Measurements from ENCODE around the gene FTL. TPM values are rescaled to one million over a fixed set of nuclear protein-coding genes. Genes with fewer than 3 reads are reported as not detected.

Gene FTL
- total and polyA plus RNA-seq, 2 experiments from 2014 or later = 8,878 to 15,987 TPM

- H4K20me1 ChIP-seq (ENCODE audit: insufficient read depth, poor library complexity, severe bottlenecking) = no peaks in the 10 kb centered on the region
- H3K9me2 ChIP-seq (replicated peaks; ENCODE audit: insufficient read depth) = no peaks in the 10 kb centered on the region
- H3K4me1 ChIP-seq (ENCODE audit: insufficient read depth) = no peaks in the 10 kb centered on the region
- H3K9me3 ChIP-seq (ENCODE audit: low read depth) = no peaks in the 10 kb centered on the region
- WGBS (ENCODE audit: low lambda C conversion rate, missing lambda C conversion rate) = 66% methylated on average over 3 of the region's 3 CpGs
- H3K27me3 ChIP-seq = no peaks in the 10 kb centered on the region
- no peaks in the 10 kb centered on the region for H3K36me3 ChIP-seq (replicated peaks; ENCODE audit: insufficient read depth, low read depth)
- peaks cover 3% of the 10 kb centered on the region for H3K79me2 ChIP-seq
- TF ChIP-seq, protein P1, sequence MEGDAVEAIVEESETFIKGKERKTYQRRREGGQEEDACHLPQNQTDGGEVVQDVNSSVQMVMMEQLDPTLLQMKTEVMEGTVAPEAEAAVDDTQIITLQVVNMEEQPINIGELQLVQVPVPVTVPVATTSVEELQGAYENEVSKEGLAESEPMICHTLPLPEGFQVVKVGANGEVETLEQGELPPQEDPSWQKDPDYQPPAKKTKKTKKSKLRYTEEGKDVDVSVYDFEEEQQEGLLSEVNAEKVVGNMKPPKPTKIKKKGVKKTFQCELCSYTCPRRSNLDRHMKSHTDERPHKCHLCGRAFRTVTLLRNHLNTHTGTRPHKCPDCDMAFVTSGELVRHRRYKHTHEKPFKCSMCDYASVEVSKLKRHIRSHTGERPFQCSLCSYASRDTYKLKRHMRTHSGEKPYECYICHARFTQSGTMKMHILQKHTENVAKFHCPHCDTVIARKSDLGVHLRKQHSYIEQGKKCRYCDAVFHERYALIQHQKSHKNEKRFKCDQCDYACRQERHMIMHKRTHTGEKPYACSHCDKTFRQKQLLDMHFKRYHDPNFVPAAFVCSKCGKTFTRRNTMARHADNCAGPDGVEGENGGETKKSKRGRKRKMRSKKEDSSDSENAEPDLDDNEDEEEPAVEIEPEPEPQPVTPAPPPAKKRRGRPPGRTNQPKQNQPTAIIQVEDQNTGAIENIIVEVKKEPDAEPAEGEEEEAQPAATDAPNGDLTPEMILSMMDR (IDR thresholded peaks at IDR 0.05; ENCODE audit: poor library complexity) = no peak
- no peak overlapping the region for H2AFZ ChIP-seq
- no peak for DNase-seq (ENCODE audit: low spot score)
- no peak overlapping the region for H3K4me2 ChIP-seq
- no peak overlapping the region for H3K4me3 ChIP-seq
- H3K27ac ChIP-seq = no peak overlapping the region
Measured at GRCh38 chr19:48950159-48950558, 14.9 kb upstream of the FTL start.

DNA sequence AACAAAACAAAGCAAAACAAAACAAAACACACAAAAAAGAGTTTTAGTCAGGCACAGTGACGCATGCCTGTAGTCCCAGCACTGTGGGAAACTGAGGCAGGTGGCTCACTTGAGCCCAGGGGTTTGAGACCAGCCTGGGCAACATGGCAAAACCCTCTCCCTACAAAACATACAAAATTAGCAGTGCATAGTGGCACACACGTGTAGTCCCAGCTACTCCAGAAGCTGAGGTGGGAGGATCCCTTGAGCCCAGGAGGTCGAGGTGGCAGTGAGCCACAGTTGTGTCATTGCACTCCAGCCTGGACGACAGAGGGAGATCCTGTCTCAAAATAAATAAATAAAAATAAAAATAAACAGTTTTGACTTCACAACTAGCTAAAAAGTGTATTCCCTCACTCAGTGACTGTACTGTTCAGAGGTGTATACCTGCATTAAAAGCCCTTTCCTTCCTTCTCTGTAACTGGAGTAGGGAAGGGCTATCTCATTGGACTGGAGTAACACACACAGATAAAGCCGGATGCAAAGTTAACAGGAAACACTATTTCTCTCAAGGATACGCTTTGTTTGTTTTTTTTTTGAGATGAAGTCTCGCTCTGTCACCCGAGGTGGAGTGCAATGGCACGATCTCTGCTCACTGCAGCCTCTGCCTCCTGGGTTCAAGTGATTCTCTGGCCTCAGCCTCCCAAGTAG is 14.1 kb upstream of the FTL start:
- Histone ChIP-seq H3K4me1 (ENCODE audit: insufficient read depth) (peaks cover 8% of the 10 kb centered on the region), H3K4me3 (no peak overlapping the region), H3K36me3 (replicated peaks; ENCODE audit: insufficient read depth, low read depth) (no peaks in the 10 kb centered on the region), H2AFZ (no peak overlapping the region), H3K4me2 (no peak overlapping the region), H4K20me1 (ENCODE audit: insufficient read depth, poor library complexity, severe bottlenecking) (no peaks in the 10 kb centered on the region), H3K79me2 (peaks cover 11% of the 10 kb centered on the region), H3K27me3 (no peaks in the 10 kb centered on the region), H3K9me2 (replicated peaks; ENCODE audit: insufficient read depth) (no peaks in the 10 kb centered on the region), H3K27ac (no peak overlapping the region), H3K9me3 (ENCODE audit: low read depth) (no peaks in the 10 kb centered on the region)
- 78% methylated on average over 9 of the region's 9 CpGs for WGBS (ENCODE audit: low lambda C conversion rate, missing lambda C conversion rate)
- TF ChIP-seq, protein P1 (IDR thresholded peaks at IDR 0.05; ENCODE audit: poor library complexity) = no peak
- no peak for TF ChIP-seq EZH2phosphoT487 (IDR thresholded peaks at IDR 0.05; ENCODE audit: low read depth, severe bottlenecking, unreplicated experiment)
- TF ChIP-seq EZH2 (IDR thresholded peaks at IDR 0.05; ENCODE audit: borderline replicate concordance) = no peak
- no peak for DNase-seq (ENCODE audit: low spot score)

DNA sequence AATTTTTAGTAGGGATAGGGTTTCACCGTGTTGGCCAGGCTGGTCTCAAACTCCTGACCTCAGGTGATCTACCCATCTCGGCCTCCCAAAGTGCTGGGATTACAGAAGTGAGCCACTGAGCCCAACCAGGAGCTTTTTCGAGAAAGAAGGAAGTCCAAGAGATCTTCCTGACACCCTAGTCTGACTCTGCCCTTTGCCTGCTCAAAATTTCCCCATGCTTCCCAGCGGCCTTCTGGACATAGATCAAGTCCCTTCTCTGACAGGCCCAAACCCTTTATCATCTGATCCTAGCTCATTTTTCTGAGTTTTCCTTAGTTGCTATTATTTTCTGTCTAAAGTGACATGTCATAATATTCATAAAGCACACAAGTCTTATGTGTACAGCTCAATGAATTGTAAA is 12.0 kb upstream of the FTL start:
- Histone ChIP-seq H3K4me2 (no peak overlapping the region), H3K9me2 (replicated peaks; ENCODE audit: insufficient read depth) (no peaks in the 10 kb centered on the region), H3K9me3 (ENCODE audit: low read depth) (no peaks in the 10 kb centered on the region), H3K36me3 (replicated peaks; ENCODE audit: insufficient read depth, low read depth) (no peaks in the 10 kb centered on the region), H2AFZ (no peak overlapping the region), H3K4me1 (ENCODE audit: insufficient read depth) (peaks cover 10% of the 10 kb centered on the region), H4K20me1 (ENCODE audit: insufficient read depth, poor library complexity, severe bottlenecking) (no peaks in the 10 kb centered on the region), H3K27me3 (no peaks in the 10 kb centered on the region), H3K27ac (no peak overlapping the region), H3K4me3 (no peak overlapping the region), H3K79me2 (peaks cover 26% of the 10 kb centered on the region)
- no peak for DNase-seq (ENCODE audit: low spot score)
- TF ChIP-seq EZH2phosphoT487 (IDR thresholded peaks at IDR 0.05; ENCODE audit: low read depth, severe bottlenecking, unreplicated experiment) (no peak), EZH2 (IDR thresholded peaks at IDR 0.05; ENCODE audit: borderline replicate concordance) (no peak)
- TF ChIP-seq, protein P1 (IDR thresholded peaks at IDR 0.05; ENCODE audit: poor library complexity) = no peak
- 86% methylated on average over 4 of the region's 4 CpGs for WGBS (ENCODE audit: low lambda C conversion rate, missing lambda C conversion rate)
